HepG2 (cell line): Measurements from ENCODE around the gene PSMB10. TPM values are rescaled to one million over a fixed set of nuclear protein-coding genes. Genes with fewer than 3 reads are reported as not detected.

Source experiments
- ATF3 ChIP-seq: sonication (generic); formaldehyde crosslinking; IDR thresholded peaks from 2 replicates; pipeline ENCODE4 v1.4.0; 2020; ENCODE audit warnings: missing genetic modification reagents
- MED13 ChIP-seq: sonication (generic); formaldehyde crosslinking; IDR thresholded peaks from 2 replicates; pipeline ENCODE4 v1.5.0; 2020; ENCODE audit warnings: missing genetic modification reagents
- MEF2D ChIP-seq: sonication (generic); formaldehyde crosslinking; IDR thresholded peaks from 2 replicates; pipeline ENCODE4 v1.5.1; 2020; ENCODE audit warnings: mild to moderate bottlenecking, missing genetic modification reagents
- MTA1 ChIP-seq: sonication (generic); formaldehyde crosslinking; IDR thresholded peaks from 2 replicates; pipeline ENCODE4 v1.4.0; 2020; ENCODE audit warnings: missing genetic modification reagents, mild to moderate bottlenecking, borderline replicate concordance
- RARA ChIP-seq: IDR thresholded peaks from 2 replicates; pipeline ENCODE4 v1.6.1; 2016; ENCODE audit warnings: missing genetic modification reagents, missing compliant biosample characterization
- SOX5 ChIP-seq: IDR thresholded peaks from 2 replicates; pipeline ENCODE4 v1.6.1; 2016; ENCODE audit warnings: borderline replicate concordance
- WIZ ChIP-seq: sonication (generic); formaldehyde crosslinking; IDR thresholded peaks from 2 replicates; pipeline ENCODE4 v1.5.1; 2020; ENCODE audit warnings: mild to moderate bottlenecking, missing genetic modification reagents
- ZBTB20 ChIP-seq: sonication (generic); formaldehyde crosslinking; IDR thresholded peaks from 2 replicates; pipeline ENCODE4 v1.8.1; 2023; ENCODE audit warnings: missing genetic modification reagents, low read depth, mild to moderate bottlenecking, borderline replicate concordance
- ZMYM4 ChIP-seq: sonication (generic); formaldehyde crosslinking; IDR thresholded peaks from 2 replicates; pipeline ENCODE4 v1.8.1; 2023; ENCODE audit warnings: mild to moderate bottlenecking, missing genetic modification reagents
- ZNF674 ChIP-seq: sonication (generic); formaldehyde crosslinking; IDR thresholded peaks from 2 replicates; pipeline ENCODE4 v1.5.0; 2020; ENCODE audit warnings: low read depth, mild to moderate bottlenecking, missing genetic modification reagents
- polyA plus RNA-seq, 8 experiments: library from polyadenylated mRNA; depleted of rRNA in 3 of 8; stranded (reverse) in 7 of 8; unstranded in 1 of 8; fragments of >200 nt; fragmentation: Illumina TruSeq in 4 of 8; extraction: Trizol in 4 of 8; gene quantifications; 2 replicates each; pipeline versions ENCODE4 v1.2.1 to v1.2.3, GENCODE V29; 2011 to 2016; ENCODE audit warnings: low read depth in 4 of 8, missing spikeins in 1 of 8, mixed read lengths in 1 of 8; ENCODE audit not compliant: insufficient read depth in 1 of 8
- total RNA-seq, 5 experiments: library from RNA; depleted of rRNA; stranded (reverse); fragments of >200 nt; fragmentation: Illumina TruSeq; extraction: Trizol; gene quantifications; 2 replicates each; pipeline ENCODE4 v1.2.3, GENCODE V29; 2016; ENCODE audit warnings: low read depth in 1 of 5
- TF ChIP-seq, protein P1 (sequence below), 2 experiments: fragments of 450-650 bp in 1 of 2; sonication (generic) in 1 of 2; formaldehyde crosslinking in 1 of 2; IDR thresholded peaks; 2 replicates each; pipeline versions ENCODE4 v1.6.1 to v1.8.0; 2016 to 2022; ENCODE audit warnings: antibody characterized with exemption in 1 of 2, mild to moderate bottlenecking in 1 of 2, missing genetic modification reagents in 1 of 2
- TF ChIP-seq, protein P2 (sequence below): IDR thresholded peaks from 2 replicates; pipeline ENCODE4 v1.6.1; 2016; ENCODE audit warnings: control low read depth
- TF ChIP-seq, protein P3 (sequence below): sonication (generic); formaldehyde crosslinking; IDR thresholded peaks from 2 replicates; pipeline ENCODE4 v1.5.0; 2020; ENCODE audit warnings: mild to moderate bottlenecking, missing genetic modification reagents, moderate library complexity

PSMB10 gene
- total and polyA plus RNA-seq, 2 of the 13 experiments (the other 11 are each of a cell fraction or from before 2014, with no cell fraction given) = 12.7 to 65.9 TPM

DNA sequence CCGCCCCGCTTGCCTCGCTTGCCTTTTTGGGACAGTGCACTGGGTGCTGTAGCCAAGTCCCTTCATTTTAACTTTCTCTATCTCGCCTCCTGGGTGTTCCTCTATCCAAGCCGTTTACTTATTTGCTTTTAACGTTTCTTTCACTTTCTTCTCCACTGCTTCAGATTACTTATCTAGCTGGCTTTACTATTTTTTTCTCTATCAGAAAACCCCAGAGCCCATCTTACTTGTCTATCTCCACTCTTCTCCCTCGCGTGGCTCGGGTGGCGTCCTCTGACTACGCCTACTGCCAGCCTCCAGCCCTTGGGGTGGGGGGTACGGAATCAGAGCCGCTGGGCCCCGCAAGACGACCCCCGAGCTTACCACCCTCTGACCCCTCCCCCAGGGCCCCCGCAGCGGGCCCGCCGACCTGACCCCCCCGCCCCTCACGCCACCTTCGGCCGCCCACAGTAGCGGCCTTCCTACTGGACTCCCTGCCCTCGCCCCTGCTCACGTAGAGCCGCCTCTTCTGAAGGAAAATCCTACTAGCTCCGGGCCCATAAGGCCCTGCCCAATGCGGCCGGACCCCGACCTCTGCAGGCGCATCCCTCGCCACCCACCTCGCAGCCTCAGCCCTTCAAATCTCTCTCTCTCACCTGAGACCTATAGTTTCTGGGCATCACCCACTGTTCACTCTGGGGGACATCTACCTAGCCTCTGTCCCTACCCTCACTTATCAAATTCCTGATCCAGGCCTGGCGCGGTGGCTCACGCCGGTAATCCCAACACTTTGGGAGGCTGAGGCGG is 32.8 kb upstream of the PSMB10 start (continued):
- TF ChIP-seq, protein P1, sequence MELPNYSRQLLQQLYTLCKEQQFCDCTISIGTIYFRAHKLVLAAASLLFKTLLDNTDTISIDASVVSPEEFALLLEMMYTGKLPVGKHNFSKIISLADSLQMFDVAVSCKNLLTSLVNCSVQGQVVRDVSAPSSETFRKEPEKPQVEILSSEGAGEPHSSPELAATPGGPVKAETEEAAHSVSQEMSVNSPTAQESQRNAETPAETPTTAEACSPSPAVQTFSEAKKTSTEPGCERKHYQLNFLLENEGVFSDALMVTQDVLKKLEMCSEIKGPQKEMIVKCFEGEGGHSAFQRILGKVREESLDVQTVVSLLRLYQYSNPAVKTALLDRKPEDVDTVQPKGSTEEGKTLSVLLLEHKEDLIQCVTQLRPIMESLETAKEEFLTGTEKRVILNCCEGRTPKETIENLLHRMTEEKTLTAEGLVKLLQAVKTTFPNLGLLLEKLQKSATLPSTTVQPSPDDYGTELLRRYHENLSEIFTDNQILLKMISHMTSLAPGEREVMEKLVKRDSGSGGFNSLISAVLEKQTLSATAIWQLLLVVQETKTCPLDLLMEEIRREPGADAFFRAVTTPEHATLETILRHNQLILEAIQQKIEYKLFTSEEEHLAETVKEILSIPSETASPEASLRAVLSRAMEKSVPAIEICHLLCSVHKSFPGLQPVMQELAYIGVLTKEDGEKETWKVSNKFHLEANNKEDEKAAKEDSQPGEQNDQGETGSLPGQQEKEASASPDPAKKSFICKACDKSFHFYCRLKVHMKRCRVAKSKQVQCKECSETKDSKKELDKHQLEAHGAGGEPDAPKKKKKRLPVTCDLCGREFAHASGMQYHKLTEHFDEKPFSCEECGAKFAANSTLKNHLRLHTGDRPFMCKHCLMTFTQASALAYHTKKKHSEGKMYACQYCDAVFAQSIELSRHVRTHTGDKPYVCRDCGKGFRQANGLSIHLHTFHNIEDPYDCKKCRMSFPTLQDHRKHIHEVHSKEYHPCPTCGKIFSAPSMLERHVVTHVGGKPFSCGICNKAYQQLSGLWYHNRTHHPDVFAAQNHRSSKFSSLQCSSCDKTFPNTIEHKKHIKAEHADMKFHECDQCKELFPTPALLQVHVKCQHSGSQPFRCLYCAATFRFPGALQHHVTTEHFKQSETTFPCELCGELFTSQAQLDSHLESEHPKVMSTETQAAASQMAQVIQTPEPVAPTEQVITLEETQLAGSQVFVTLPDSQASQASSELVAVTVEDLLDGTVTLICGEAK (IDR thresholded peaks at IDR 0.05) = no peak
- TF ChIP-seq, protein P1 (CRISPR knock-in tag; IDR thresholded peaks at IDR 0.05) = 0 out of 2 replicates have a peak, but pooled peaks have one; percentile 23
- TF ChIP-seq, protein P2, sequence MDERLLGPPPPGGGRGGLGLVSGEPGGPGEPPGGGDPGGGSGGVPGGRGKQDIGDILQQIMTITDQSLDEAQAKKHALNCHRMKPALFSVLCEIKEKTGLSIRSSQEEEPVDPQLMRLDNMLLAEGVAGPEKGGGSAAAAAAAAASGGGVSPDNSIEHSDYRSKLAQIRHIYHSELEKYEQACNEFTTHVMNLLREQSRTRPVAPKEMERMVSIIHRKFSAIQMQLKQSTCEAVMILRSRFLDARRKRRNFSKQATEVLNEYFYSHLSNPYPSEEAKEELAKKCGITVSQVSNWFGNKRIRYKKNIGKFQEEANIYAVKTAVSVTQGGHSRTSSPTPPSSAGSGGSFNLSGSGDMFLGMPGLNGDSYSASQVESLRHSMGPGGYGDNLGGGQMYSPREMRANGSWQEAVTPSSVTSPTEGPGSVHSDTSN (CRISPR knock-in tag) = no peak
- TF ChIP-seq WIZ (CRISPR knock-in tag) (no peak), SOX5 (CRISPR knock-in tag) (no peak), RARA (CRISPR knock-in tag) (peak; percentile 7; the same call in 1 of the 2 replicates), ZBTB20 (no peak), ZNF674 (CRISPR knock-in tag) (0 out of 2 replicates have a peak, but pooled peaks have one; percentile 18), MEF2D (peak; percentile 37; the same call in 1 of the 2 replicates), MED13 (CRISPR knock-in tag) (no peak), MTA1 (CRISPR knock-in tag) (peak; percentile 33; the same call in 1 of the 2 replicates), ZMYM4 (CRISPR knock-in tag) (peak; percentile 74), ATF3 (peak; percentile 27; the same call in 1 of the 2 replicates)
- TF ChIP-seq, protein P3, sequence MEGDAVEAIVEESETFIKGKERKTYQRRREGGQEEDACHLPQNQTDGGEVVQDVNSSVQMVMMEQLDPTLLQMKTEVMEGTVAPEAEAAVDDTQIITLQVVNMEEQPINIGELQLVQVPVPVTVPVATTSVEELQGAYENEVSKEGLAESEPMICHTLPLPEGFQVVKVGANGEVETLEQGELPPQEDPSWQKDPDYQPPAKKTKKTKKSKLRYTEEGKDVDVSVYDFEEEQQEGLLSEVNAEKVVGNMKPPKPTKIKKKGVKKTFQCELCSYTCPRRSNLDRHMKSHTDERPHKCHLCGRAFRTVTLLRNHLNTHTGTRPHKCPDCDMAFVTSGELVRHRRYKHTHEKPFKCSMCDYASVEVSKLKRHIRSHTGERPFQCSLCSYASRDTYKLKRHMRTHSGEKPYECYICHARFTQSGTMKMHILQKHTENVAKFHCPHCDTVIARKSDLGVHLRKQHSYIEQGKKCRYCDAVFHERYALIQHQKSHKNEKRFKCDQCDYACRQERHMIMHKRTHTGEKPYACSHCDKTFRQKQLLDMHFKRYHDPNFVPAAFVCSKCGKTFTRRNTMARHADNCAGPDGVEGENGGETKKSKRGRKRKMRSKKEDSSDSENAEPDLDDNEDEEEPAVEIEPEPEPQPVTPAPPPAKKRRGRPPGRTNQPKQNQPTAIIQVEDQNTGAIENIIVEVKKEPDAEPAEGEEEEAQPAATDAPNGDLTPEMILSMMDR (CRISPR knock-in tag) = peak; percentile 55
